ENCODE measurements around the gene FTO.

The FTO gene

DNA sequence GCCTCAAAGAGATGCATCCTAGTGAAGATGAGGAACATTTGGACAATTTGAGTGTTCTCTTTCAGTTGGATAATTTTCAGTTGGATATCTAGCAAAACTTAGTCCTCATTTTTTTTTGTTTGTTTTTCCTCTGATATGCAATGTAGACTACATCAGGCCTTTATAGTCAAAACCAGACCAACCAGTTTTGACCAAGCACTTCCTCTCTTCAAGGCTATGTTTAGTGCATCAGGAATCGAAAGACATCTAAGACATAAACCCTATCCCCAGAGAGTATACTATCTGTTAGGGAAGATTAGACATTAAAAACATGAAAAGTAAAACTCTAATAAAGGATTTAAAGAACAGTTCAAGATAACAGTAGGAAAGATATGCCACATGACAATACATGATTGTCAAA lies 326.5 kb downstream of the FTO start:
- FAIRE-seq = no peak

DNA sequence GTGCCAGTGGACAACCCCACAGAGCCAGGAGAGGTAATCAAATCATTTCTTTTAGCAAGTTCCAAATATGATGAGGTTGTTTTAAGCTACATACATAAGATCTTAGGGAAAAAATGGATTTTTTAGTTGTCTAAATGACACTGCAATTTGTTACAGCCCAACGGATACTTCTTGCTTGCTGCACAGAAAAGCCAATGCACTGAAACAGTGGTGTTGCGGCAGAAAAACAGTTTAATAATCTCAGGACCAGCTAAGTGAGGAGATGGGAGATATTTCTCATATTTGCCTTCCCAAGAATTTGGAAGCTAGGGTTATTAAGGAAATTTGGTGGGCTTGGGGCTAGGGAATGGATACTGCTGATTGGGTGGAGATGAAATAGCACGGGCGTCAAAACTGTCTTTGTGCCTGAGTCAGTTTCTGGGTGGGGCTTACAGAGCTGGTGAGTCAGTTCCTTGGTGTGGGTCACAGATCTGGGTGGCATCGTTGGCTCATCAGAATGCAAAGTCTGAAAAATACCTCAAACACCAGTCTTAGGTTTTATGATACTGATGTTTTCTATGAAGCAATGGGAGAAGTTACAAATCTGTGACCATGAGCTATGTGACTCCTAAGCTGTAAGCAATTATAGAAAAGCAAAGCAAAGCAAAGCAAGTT lies 327.3 kb downstream of the FTO start:
- no peak for FAIRE-seq

DNA sequence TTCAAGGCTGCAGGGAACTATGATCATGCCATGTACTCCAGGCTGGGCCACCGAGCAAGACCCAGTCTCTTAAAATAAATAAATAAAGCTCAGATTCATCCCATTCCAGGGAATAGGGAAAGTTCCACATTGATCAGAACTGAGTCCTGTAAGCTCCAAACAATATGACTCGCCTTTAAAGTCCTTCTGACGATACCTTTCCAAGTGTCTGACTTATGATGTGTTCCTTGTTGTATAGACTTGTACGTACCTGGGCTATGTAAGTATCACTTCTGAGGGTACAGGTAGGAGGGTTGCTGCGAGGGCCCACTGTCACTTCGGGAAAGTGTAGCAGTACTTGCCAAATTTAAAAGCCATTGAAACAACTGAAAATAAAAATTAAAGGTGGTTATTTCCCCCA lies 329.8 kb downstream of the FTO start:
- FAIRE-seq = no peak

DNA sequence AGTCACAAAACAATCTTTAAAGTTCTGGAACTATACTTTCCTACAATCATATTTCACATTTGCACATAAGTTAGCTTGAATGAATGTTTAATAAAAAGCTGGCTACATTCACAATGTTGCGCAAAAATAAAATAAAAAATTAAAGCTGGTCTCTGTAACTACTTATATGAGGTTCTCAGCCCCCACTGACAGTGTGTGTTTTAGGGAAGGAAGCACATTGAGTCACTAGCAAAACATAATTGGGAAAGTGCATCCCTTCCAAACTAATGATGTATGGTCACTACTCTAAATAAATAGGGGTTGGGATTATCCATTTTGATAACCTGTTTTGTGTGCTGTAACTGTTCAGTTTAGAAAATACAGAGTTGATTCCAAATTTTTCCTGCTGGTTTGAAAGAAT lies 330.7 kb downstream of the FTO start:
- no peak for FAIRE-seq

DNA sequence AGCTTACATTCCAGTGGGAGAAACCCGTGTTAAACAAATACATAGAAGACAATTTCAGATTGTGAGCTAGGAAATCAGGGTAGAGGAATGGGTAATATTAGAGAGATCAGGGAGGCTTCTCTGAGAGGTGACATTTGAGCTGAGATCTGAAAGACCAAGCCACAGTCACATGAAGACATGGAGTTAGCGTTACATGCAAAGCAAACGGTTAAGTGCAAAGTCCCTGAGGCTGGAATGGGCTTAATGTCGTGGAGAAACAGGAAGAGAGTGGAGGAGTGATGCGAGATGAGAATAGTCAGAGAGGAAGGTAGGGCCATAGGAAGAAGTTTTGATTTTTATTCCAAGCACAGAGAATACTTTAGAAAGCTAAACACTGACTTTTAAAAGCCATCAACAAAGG lies 336.5 kb downstream of the FTO start:
- FAIRE-seq = no peak

DNA sequence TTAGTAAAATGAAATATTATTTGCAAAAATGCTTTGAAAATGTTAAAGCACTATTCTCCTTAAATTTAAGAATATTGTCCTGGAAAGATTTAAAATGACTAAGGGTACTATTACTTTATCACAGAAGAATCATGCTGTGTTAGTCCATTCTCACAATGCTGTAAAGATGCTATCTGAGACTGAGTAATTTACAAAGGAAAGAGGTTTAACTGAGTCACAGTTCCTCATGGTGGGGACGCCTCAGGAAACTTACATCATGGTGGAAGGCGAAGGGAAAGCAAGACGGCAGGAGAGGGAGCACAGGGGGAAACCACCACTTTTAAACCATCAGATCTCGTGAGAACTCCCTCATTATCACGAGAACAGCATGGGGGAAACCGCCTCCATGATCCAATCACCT lies 337.0 kb downstream of the FTO start:
- FAIRE-seq = no peak

DNA sequence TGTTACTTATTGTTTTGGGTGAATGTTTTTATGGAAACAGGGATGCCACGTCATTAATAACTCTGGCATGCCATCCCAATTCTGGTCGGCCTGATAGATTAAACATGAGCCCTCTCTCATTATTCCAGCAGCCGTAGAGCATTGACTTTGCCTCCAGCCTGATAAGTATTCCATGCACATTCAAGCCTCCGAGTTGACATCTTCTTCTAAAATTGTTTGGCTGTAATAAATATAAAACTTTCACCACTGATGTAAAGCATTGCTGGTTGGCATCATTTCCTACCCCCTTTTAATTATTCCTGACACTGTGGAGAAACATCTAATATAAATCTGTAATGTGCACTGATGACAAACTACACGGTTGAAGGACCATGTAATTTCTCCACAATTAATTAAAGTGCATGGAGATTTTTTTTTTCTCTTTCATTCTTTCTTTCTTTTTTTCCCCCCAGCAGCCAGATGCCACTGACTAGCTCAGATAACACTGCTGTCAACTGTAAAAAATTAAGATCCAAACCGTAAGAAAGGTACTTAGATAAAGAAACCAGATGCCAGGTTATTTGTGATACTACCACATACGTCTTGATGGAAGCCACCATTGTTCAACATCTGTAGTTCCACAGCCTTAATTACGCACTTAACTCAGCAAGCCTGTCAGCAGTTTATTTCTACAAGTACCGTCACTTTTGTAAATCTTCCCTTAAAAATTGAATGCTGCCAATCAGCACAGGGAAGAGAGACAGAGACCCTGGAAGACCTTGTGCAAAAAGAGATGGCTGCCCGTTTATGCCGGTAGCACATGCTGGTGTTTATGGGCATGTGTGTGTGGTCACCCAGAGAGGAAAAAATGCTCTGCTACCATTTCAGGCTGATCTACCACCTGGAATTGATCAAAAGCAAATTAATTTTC lies 344.9 kb downstream of the FTO start:
- no peak for FAIRE-seq

DNA sequence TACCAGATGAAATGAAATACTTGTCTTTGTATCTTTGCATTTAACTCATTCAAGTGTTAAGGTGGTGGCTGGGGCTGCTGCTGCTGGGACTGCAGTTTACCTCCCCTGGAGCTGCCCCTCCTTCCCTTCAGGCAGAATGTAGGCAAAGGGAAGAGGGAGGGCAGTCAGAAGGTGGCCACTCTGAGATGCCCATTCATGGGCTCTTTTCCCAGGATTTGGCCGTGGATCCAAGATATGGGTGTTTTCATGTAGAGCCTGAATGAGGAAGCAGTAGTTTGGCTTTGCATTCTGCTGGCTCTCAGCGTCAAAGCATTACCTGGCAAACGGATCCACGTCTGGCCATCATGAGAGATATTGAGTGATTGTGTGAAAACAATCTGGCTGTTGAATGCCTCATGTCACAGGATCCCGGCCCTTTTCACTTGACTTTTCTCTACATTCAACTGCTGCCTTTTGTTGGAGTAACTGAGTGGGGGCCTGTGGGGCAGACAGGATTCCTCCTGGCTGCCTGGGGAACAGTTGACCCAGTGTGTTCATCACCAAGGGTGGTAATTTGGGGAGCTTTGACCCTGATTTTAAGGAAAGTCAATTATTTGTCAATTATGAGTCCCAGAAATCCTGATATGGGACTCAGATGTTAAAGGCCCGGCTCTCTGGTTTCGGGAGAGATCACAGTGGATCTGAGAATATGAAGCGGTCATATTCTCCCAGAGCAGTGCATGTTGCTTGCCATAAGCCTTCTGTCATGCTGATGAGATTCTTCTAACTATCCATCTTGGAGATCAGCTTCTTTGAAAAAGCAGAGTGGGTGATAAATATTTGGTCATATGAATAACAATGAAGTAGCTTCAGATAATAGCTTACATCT lies 345.9 kb downstream of the FTO start:
- FAIRE-seq = no peak

DNA sequence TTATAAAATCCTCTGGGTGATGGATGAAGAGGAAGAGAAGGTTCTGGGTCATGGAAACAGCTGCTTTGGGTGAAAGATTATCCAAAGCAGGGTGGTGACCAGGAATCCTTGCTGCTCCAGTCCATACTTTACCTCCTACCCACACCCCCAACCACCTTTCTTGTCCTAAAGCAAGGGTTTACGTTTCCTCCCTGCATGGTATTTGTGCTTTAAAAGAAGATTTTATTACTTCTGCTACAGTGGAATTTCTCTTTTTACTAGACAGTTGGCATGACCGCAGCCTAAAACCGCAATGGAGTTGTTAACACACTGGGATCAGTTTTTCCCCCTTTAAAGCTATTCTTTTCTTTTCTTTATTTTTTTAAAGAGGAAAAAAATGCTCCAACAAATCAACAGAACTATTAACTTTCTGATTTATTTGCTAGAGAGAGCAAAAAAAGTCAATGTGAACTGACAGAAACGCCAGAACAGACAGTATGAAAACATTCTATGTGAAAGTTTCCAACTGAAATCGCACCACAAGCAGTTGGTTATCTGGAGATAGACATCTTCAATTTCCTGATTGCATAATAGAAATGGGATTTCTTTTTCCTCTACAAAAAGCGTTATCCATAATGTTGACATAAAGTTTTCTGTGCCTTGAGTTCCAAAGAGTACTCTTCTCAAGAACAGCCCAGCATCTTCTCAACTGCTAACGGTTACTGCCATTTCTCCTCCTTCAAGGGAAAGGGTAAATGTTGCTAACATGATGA lies 346.7 kb downstream of the FTO start:
- FAIRE-seq = no peak

DNA sequence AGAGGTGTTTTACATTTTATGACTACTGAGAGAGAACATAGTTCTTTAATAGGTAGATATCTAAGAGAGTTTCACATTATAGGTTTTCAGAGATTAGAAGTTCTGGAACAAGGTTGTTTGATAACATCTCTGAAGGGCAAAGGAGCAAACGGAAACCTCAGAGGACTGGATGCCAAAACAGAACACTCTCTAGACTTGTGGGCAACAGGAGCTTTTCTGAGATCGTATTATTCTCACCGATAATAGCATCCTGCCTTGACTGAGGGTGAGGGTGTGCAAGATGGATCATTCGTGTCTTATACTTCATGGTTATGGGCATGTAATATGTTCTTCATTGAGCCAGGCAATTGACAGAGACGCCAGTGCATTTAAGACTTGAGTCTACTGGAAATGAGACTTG lies 347.9 kb downstream of the FTO start:
- no peak for FAIRE-seq

DNA sequence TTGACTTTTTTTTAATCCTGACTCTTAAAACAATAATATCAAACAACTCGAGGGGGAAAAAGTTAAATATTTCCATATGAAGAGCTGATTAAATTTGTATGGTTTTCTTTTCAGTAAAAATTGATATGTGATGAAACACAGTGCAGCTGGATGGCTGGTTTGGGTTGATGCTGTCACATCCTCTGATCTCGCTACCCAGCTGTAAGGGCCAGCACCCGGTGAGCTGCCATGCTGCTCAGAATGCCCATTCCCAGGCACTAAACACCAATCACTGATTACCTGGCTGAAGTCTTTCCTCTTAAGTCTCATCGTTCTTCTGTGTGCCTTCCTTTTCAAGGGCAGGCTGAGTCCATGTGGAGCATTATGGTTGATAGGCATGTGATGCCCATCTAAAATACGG lies 348.3 kb downstream of the FTO start:
- no peak for FAIRE-seq

DNA sequence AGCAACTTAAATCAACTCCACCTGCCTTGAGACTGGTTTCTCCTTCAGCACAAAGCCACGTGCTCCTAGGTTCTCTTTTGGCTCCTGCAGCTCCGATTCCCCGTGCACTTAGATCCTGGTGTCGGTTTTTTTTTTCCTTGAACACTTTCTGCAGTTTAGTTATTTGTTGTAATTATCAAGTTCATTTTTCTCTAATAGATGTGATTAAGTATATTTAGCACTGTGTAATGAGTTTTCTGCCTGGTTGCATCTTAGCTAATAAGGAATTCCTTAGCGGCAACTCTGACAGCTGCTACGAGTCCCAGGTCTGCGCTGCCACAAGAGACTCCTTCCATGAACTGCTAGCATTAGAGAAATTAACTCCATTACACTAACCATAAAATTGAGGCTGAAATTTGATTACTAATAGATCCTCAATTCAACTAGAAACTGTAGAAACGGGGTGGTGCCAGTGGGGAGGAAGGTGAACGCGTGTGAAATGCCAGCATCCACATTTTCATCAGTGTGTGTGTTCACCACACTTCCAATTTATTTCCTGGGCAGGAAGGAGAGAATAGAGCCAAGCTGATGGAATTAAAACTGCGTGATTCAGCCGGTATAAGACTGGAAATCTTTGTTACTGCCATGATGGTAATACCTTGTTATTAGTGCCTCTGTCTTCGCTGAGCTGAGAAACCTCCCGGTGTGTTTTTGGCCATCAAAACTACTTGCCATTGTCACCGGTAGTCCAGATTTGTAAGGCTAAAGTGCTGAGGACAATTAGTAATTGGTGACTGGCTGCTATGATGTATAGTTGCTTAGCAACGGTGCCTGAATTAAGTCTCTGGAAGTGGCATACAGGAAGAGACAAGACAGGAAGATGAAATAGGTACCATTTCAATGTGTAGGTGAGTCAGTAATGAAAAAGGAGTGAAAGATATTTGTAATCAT lies 350.2 kb downstream of the FTO start:
- no peak for FAIRE-seq

DNA sequence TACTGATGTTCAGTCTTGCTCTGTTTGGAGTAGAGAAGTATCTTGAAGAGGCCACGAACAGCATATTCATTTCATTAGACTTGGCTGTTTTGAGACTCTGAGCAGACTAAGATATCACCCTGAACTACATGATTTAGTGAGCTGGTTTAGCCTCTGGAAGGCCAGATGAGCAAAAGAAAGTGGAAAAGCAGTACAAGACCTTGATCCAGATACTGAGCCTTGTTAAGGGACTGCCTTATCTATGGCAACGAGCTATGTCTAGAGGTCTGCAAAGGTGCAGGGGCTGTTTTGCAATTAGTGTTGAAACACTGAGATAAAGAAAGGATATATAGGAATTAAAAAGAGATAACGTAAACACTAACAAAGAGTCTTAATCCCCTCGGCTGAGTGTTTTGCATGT lies 351.2 kb downstream of the FTO start:
- no peak for FAIRE-seq

DNA sequence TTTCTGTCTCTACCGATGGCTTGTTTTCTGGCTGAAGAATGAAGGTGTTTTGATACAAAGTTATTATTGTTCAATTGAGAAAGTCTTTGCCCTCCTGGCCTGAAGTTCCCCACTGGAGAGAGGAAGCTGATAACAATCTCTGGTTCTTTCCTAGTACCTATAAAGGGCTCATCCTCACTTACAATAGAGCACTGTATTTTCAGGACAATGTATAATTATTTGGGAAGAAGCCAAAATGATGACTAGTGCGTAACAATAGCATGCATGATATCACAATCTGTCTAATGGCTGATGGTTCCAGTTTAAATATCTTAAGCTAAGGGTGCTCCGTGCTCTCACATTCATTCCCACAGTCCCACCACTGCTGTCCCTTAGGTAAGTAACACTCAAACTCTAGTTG lies 351.9 kb downstream of the FTO start:
- no peak for FAIRE-seq

DNA sequence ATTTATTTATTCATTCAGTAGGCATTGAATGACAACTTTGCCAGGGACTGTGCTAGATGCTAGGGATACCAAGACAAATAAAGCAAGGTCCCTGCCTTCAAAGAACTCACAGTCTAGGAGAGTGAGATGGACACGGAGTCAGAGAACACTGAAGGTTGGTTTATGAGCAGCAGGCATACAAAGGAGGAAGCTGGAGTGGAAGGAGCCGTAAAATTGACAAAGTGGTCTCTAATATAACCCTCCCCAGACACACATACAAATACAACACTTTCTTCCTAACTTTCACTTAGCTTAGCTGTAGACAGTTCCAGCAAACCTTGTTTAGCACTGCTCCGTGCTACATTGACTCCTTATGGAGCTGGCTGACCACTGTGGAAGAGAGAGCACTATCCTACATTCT lies 353.0 kb downstream of the FTO start:
- FAIRE-seq = no peak

DNA sequence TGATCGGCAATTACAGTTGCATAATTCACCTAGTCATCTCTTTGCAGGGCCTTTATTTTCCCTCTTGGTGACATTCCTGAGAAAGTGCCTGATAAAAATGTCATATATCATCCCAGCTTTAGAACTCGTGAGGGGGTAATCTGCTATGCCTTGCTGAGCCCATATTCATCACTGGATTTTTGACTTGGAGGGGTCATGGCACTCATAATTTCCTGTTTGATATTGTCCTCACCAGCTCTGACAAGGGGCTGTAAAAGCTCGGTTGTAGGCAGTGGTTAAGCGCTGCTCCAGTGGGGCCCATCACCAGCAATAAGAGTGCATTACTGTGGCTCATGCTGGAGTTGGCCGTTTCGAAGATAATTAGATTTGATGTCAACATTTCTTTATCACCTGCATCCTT lies 355.4 kb downstream of the FTO start:
- FAIRE-seq = no peak

DNA sequence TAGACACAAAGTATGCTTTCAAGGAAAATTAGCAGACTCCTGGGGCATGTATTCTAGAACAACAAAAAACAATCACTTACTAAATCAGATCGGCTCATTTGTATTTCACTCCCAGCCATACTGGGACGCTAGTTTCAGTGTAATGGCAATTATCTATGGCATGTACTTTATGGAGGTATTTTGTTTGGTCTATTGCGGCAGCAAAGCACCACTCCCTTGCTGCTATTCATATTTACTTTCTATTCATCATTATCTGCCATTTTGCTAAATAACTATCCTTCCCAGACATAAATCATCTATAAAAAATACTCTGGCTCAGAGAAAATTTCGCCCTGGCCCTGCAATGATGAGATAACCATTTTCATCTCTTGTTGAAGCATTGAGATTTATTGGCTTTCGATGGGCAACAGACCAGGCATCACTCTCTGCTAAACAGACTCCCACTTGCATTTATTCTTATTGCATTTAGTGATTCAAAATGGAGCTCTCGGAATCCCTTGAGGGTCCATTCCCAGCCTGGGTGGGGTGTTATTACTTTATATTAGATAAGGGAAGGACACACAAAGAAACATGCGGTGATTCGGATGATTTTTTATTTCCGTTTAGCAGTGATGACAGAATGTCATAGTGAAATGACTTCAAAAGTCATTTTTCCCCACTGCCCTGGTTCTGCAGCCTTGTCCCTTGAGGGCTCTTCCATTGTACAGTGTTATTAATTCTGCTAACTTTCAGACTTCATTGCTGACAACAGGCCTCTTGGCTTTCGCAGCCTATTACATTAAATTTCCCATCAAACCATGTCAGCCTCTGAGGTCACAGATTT lies 356.9 kb downstream of the FTO start:
- no peak for FAIRE-seq

DNA sequence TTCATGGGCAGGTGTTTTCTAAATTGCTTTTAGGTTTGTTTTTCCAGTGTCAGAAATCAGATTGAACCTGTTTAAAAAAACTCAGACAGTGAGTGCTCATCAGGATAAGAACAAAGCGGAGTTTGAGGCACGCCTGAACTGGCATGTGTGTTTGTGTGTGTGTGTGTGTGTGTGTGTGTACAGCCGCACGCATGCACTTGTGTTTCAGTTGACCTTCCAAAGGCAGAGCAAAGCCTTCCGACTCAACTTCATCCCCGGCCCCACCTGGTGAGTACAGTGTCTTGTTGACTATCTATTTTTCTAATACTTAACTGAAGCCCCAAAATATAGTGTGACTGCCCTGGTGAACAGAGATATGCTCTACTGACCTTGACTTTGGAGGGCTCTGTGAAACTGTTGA lies 357.5 kb downstream of the FTO start:
- no peak for FAIRE-seq

DNA sequence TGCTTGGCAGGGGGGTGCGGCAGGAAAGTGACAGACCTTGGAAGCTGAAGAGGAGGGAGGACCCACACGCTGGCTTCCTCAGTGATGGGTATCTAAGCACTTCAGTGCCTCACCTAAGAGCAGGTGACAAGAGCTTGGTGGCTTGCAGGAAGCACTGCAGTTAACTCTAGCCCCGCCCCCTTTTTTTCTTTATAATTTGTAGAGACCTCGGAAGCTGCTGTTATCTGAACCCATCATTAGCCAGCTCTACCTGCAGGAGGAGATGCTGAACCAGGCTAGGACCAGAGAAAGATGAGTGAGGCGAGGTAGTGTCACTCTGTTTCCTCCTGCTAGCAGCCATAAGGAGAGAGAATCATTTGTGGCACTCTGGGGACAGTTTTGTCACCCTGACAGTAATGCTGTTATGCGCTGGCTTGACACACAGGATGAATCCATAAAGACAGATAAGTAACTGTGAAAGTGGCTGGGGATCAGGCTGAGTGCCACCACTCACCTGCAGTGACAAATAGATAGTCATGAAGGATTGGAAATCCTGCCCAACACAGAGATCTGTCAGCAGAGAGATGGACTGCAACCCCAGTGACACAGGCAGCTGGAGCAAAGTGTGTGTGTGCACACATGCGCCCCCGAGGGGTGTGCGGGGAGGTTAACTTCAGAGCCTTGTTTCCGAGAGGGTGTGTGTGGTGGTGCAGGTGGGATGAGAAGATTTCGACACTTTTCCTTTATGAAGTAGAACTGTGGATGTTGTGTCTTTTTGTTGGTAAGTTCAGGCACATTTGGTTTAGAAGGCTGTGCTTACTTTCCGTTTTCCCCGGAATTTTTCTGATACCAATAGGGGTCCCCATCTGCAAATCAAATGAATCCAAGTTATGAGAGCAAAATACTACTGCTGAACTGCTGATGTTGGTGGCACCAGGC lies 358.7 kb downstream of the FTO start:
- FAIRE-seq = no peak
